IMR-90 (cell line): ENCODE results near the gene ARNT2. TPM values are rescaled to one million over a fixed set of nuclear protein-coding genes. Genes with fewer than 3 reads are reported as not detected.

Experiments
- ATAC-seq: fragments of 200-7000 bp; cut with Tn5 transposase; 2 replicates; pipeline ENCODE4 v1.9.1; 2020; ENCODE audit warnings: low read depth, mild to moderate bottlenecking, moderate library complexity
- BruUV-seq: library from RNA; stranded (reverse); fragments of 400-500 nt; replicated peaks from 2 replicates; lab custom pipeline; 2021; lab: Mats Ljungman, UMichigan
- CTCF ChIA-PET: fragments of 300-600 bp; formaldehyde crosslinking; extraction: SDS; loops from one replicate; lab custom pipeline; 2021; ENCODE audit warnings: antibody characterized with exemption; lab: Yijun Ruan, JAX
- POLR2A ChIA-PET: fragments of 300-600 bp; sonication (Branson Sonifier 250); formaldehyde crosslinking; loops from one replicate; lab custom pipeline; 2022; ENCODE audit warnings: antibody characterized with exemption; ENCODE audit not compliant: unreplicated experiment; lab: Charles Lee
- DNase-seq: peaks from one replicate; pipeline ENCODE4 v3.0.0; 2013
- H2AFZ ChIP-seq: replicated peaks from 2 replicates; pipeline ENCODE3; 2013; ENCODE audit warnings: low read length, mild to moderate bottlenecking; ENCODE audit not compliant: poor library complexity
- H2AK5ac ChIP-seq: 2 replicates; pipeline ENCODE4 v1.6.1; 2013; ENCODE audit warnings: low read depth, low read length, inconsistent platforms
- H2AK9ac ChIP-seq: replicated peaks from 2 replicates; pipeline ENCODE3; 2013; ENCODE audit warnings: mild to moderate bottlenecking, low read depth, low read length, moderate library complexity; ENCODE audit not compliant: poor library complexity
- H2BK120ac ChIP-seq: 2 replicates; pipeline ENCODE4 v1.6.1; 2013; ENCODE audit warnings: low read depth, low read length, inconsistent platforms
- H2BK15ac ChIP-seq: 3 replicates; pipeline ENCODE4 v1.6.1; 2013; ENCODE audit warnings: low read depth, low read length, inconsistent platforms
- H2BK20ac ChIP-seq: 2 replicates; pipeline ENCODE4 v1.6.1; 2013; ENCODE audit warnings: low read depth, mild to moderate bottlenecking, inconsistent platforms, low read length, moderate library complexity
- H2BK5ac ChIP-seq: 2 replicates; pipeline ENCODE4 v1.6.1; 2013; ENCODE audit warnings: mild to moderate bottlenecking, low read depth, low read length, inconsistent platforms; ENCODE audit not compliant: poor library complexity, severe bottlenecking
- H3K14ac ChIP-seq: replicated peaks from 2 replicates; pipeline ENCODE4 v1.6.1; 2013; ENCODE audit warnings: low read depth, low read length, inconsistent platforms
- H3K18ac ChIP-seq: 2 replicates; pipeline ENCODE4 v1.6.1; 2013; ENCODE audit warnings: low read depth, low read length, control low read depth
- H3K23ac ChIP-seq: 2 replicates; pipeline ENCODE4 v1.6.1; 2013; ENCODE audit warnings: low read depth, low read length, inconsistent platforms
- H3K27ac ChIP-seq: 2 replicates; pipeline ENCODE4 v1.5.1; 2013; ENCODE audit warnings: mild to moderate bottlenecking, control low read depth, low read length; ENCODE audit not compliant: insufficient read depth
- H3K27me3 ChIP-seq: 2 replicates; pipeline ENCODE4 v1.6.1; 2013; ENCODE audit warnings: low read length; ENCODE audit not compliant: control insufficient read depth, insufficient read depth
- H3K36me3 ChIP-seq: 2 replicates; pipeline ENCODE4 v1.6.1; 2013; ENCODE audit warnings: low read length, mixed read lengths; ENCODE audit not compliant: control insufficient read depth, insufficient read depth
- H3K4ac ChIP-seq: 2 replicates; pipeline ENCODE4 v1.6.1; 2013; ENCODE audit warnings: low read depth, low read length, inconsistent platforms
- H3K4me1 ChIP-seq: 2 replicates; pipeline ENCODE4 v1.6.1; 2013; ENCODE audit warnings: low read length, mixed read lengths; ENCODE audit not compliant: control insufficient read depth, insufficient read depth
- H3K4me2 ChIP-seq: 2 replicates; pipeline ENCODE4 v1.6.1; 2013; ENCODE audit warnings: low read depth, mild to moderate bottlenecking, control low read depth, low read length, moderate library complexity
- H3K4me3 ChIP-seq: 2 replicates; pipeline ENCODE4 v1.5.1; 2013; ENCODE audit warnings: low read depth, mild to moderate bottlenecking, control low read depth, low read length, moderate library complexity; ENCODE audit not compliant: insufficient read depth
- H3K56ac ChIP-seq: 2 replicates; pipeline ENCODE4 v1.6.1; 2013; ENCODE audit warnings: low read length, inconsistent platforms; ENCODE audit not compliant: insufficient read depth; ENCODE audit errors: extremely low read depth
- H3K79me1 ChIP-seq, 2 experiments: 2 replicates each; pipeline ENCODE4 v1.6.1; 2013; ENCODE audit warnings: low read length in 2 of 2, inconsistent platforms in 1 of 2, low read depth in 1 of 2
- H3K9ac ChIP-seq: 2 replicates; pipeline ENCODE4 v1.6.1; 2013; ENCODE audit warnings: low read depth, low read length, control low read depth
- H3K9me1 ChIP-seq: 2 replicates; pipeline ENCODE4 v1.6.1; 2013; ENCODE audit warnings: low read length, inconsistent platforms; ENCODE audit not compliant: insufficient read depth
- H3K9me3 ChIP-seq: 2 replicates; pipeline ENCODE4 v1.6.1; 2013; ENCODE audit warnings: low read length; ENCODE audit not compliant: control insufficient read depth, insufficient read depth
- H4K20me1 ChIP-seq: 2 replicates; pipeline ENCODE4 v1.6.1; 2013; ENCODE audit warnings: low read length, inconsistent platforms; ENCODE audit not compliant: insufficient read depth
- H4K5ac ChIP-seq: 2 replicates; pipeline ENCODE4 v1.6.1; 2013; ENCODE audit warnings: mild to moderate bottlenecking, low read depth, low read length, control low read depth
- H4K8ac ChIP-seq, 2 experiments: 2 replicates each; pipeline ENCODE4 v1.6.1; 2013; ENCODE audit warnings: low read depth in 2 of 2, low read length in 2 of 2, control low read depth in 1 of 2, inconsistent platforms in 1 of 2
- H4K91ac ChIP-seq: 2 replicates; pipeline ENCODE4 v1.6.1; 2013; ENCODE audit warnings: low read depth, low read length, inconsistent platforms; ENCODE audit not compliant: insufficient read depth
- BHLHE40 ChIP-seq: fragments of 150-350 bp; IDR thresholded peaks from 2 replicates; pipeline ENCODE4 v1.6.1; 2016; ENCODE audit warnings: mild to moderate bottlenecking, low read depth, low read length
- CEBPB ChIP-seq: IDR thresholded peaks from 2 replicates; pipeline ENCODE4 v1.6.1; 2012; ENCODE audit warnings: low read depth, low read length, improper control_type of control experiment
- MAFK ChIP-seq: IDR thresholded peaks from 2 replicates; pipeline ENCODE4 v1.6.1; 2012; ENCODE audit warnings: low read depth, low read length, improper control_type of control experiment
- MAZ ChIP-seq: IDR thresholded peaks from 2 replicates; pipeline ENCODE4 v1.6.1; 2012; ENCODE audit warnings: low read depth, mild to moderate bottlenecking, low read length, improper control_type of control experiment, moderate library complexity, borderline replicate concordance
- MXI1 ChIP-seq: IDR thresholded peaks from 2 replicates; pipeline ENCODE4 v1.6.1; 2012; ENCODE audit warnings: low read depth, mild to moderate bottlenecking, low read length, moderate library complexity, borderline replicate concordance
- NFE2L2 ChIP-seq: fragments of 150-350 bp; IDR thresholded peaks from 2 replicates; pipeline ENCODE4 v1.6.1; 2016; ENCODE audit warnings: low read depth, mild to moderate bottlenecking, low read length
- POLR2A ChIP-seq: IDR thresholded peaks from 2 replicates; pipeline ENCODE4 v1.6.1; 2012; ENCODE audit warnings: mild to moderate bottlenecking, low read depth, low read length
- RAD21 ChIP-seq: IDR thresholded peaks from 2 replicates; pipeline ENCODE4 v1.6.1; 2012; ENCODE audit warnings: low read length, improper control_type of control experiment
- RCOR1 ChIP-seq: IDR thresholded peaks from 2 replicates; pipeline ENCODE4 v1.6.1; 2012; ENCODE audit warnings: mild to moderate bottlenecking, low read length, improper control_type of control experiment; ENCODE audit not compliant: insufficient replicate concordance
- RFX5 ChIP-seq: IDR thresholded peaks from 2 replicates; pipeline ENCODE4 v1.8.0; 2012; ENCODE audit warnings: low read depth, mild to moderate bottlenecking, low read length, moderate library complexity
- SMC3 ChIP-seq: fragments of 150-350 bp; IDR thresholded peaks from 2 replicates; pipeline ENCODE4 v1.6.1; 2016; ENCODE audit warnings: low read depth, mild to moderate bottlenecking, antibody characterized with exemption, low read length, moderate library complexity
- WGBS, 2 experiments: methylation state at CpG; one replicate each; pipeline versions ENCODE4 v1.1.5 to v1.1.7; 2013; ENCODE audit warnings: missing lambda C conversion rate in 2 of 2; ENCODE audit not compliant: insufficient read length in 1 of 2; ENCODE audit errors: extremely low coverage in 2 of 2; 5-methylcytosine and 5-hydroxymethylcytosine counted together
- dilution Hi-C: fragments of 300-500 bp; cut with HindIII; formaldehyde crosslinking; loops from one replicate; pipeline ENCODE4 v1.14.3; 2018; ENCODE audit warnings: low sequenced_read_pairs; ENCODE audit not compliant: unreplicated experiment
- in situ Hi-C: fragments of 300-500 bp; cut with MboI; formaldehyde crosslinking; loops from 3 replicates; pipeline ENCODE4 v1.14.3; 2019; ENCODE audit warnings: low sequenced_read_pairs, inconsistent platforms, mixed read lengths
- intact Hi-C: fragments of 100-400 bp; cut with micrococcal nuclease; formaldehyde crosslinking; loops from 2 replicates; pipeline ENCODE4 v1.10.0; 2022
- polyA plus RNA-seq, 3 experiments: library from polyadenylated mRNA; depleted of rRNA; stranded (reverse); fragments of >200 nt; gene quantifications; 2 replicates each; pipeline ENCODE4 v1.2.3, GENCODE V29; 2012; ENCODE audit warnings: low replicate concordance in 1 of 3
- total RNA-seq: library from RNA; depleted of rRNA; stranded (reverse); fragments of >200 nt; gene quantifications from 2 replicates; pipeline ENCODE4 v1.2.3, GENCODE V29; 2012
- TF ChIP-seq, protein P1 (sequence below): conservative IDR thresholded peaks from 2 replicates; pipeline ENCODE4 v1.5.1; 2012; ENCODE audit warnings: mild to moderate bottlenecking, low read depth, low read length, improper control_type of control experiment
- TF ChIP-seq, protein P2 (sequence below): fragments of 150-350 bp; IDR thresholded peaks from 2 replicates; pipeline ENCODE4 v1.6.1; 2016; ENCODE audit warnings: low read depth, mild to moderate bottlenecking, low read length, moderate library complexity, borderline replicate concordance
- TF ChIP-seq, protein P3 (sequence below): fragments of 150-350 bp; IDR thresholded peaks from 2 replicates; pipeline ENCODE4 v1.6.1; 2017; ENCODE audit warnings: mild to moderate bottlenecking, antibody characterized with exemption, low read length, low read depth

Gene ARNT2
- total and polyA plus RNA-seq, 2 of the 4 experiments (the other 2 are of a cell fraction): 18.2 to 19.0 TPM

DNA sequence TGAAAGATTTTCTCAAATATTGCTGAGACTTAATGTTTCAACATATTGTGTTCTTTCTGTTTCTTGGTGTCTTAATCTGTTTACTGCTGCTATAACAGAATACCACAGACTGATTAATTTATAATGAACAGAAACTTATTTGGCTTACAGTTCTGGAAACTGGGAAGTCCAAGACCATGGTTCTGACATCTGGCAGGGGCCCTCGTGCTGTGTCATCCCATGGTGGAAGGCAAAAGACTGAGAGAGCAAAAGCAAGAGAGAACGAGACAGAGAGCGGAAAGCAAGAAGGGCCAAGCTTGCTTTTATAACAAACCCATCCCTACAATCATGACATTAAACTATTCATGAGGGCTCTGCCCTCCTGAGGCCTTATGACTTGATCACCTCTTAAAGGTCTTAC lies 88.7 kb downstream of the ARNT2 start:
- peak overlapping the region; percentile 47 for H2AK9ac ChIP-seq
- in situ Hi-C loops (no loop called here), intact Hi-C loops (no loop called here), dilution Hi-C loops (no loop called here)
- no peaks in the 10 kb centered on the region for H3K27me3 ChIP-seq
- peak overlapping the region; percentile 100 for H3K4ac ChIP-seq
- no peak overlapping the region for H3K9ac ChIP-seq
- H3K4me2 ChIP-seq: no peak overlapping the region
- no TSS peak for BruUV-seq
- peak overlapping the region; percentile 97 to 99 for H4K8ac ChIP-seq
- H2BK20ac ChIP-seq: peak overlapping the region; percentile 100
- H3K9me3 ChIP-seq: no peaks in the 10 kb centered on the region
- H2BK15ac ChIP-seq: peak overlapping the region; percentile 97
- peaks cover 29 to 71% of the 10 kb centered on the region in 2 experiments; a peak in 3 of 4 replicates for H3K79me1 ChIP-seq
- H4K91ac ChIP-seq: peak overlapping the region; percentile 100
- TF ChIP-seq RFX5 (no peak), POLR2A (no peak), MXI1 (no peak), SMC3 (no peak), RCOR1 (no peak), RAD21 (no peak), CEBPB (no peak), NFE2L2 (no peak), BHLHE40 (no peak), MAZ (no peak), MAFK (no peak)
- TF ChIP-seq, protein P1, sequence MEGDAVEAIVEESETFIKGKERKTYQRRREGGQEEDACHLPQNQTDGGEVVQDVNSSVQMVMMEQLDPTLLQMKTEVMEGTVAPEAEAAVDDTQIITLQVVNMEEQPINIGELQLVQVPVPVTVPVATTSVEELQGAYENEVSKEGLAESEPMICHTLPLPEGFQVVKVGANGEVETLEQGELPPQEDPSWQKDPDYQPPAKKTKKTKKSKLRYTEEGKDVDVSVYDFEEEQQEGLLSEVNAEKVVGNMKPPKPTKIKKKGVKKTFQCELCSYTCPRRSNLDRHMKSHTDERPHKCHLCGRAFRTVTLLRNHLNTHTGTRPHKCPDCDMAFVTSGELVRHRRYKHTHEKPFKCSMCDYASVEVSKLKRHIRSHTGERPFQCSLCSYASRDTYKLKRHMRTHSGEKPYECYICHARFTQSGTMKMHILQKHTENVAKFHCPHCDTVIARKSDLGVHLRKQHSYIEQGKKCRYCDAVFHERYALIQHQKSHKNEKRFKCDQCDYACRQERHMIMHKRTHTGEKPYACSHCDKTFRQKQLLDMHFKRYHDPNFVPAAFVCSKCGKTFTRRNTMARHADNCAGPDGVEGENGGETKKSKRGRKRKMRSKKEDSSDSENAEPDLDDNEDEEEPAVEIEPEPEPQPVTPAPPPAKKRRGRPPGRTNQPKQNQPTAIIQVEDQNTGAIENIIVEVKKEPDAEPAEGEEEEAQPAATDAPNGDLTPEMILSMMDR: no peak
- TF ChIP-seq, protein P2, sequence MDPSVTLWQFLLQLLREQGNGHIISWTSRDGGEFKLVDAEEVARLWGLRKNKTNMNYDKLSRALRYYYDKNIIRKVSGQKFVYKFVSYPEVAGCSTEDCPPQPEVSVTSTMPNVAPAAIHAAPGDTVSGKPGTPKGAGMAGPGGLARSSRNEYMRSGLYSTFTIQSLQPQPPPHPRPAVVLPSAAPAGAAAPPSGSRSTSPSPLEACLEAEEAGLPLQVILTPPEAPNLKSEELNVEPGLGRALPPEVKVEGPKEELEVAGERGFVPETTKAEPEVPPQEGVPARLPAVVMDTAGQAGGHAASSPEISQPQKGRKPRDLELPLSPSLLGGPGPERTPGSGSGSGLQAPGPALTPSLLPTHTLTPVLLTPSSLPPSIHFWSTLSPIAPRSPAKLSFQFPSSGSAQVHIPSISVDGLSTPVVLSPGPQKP: no peak
- TF ChIP-seq, protein P3, sequence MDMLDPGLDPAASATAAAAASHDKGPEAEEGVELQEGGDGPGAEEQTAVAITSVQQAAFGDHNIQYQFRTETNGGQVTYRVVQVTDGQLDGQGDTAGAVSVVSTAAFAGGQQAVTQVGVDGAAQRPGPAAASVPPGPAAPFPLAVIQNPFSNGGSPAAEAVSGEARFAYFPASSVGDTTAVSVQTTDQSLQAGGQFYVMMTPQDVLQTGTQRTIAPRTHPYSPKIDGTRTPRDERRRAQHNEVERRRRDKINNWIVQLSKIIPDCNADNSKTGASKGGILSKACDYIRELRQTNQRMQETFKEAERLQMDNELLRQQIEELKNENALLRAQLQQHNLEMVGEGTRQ: no peak
- H3K4me1 ChIP-seq: peaks cover 50% of the 10 kb centered on the region
- H4K5ac ChIP-seq: peak overlapping the region; percentile 93
- peaks cover 53% of the 10 kb centered on the region for H3K9me1 ChIP-seq
- 100% methylated on average over 2 of the region's 3 CpGs; no CpG with 5 or more reads in 1 of the 2 experiments for WGBS, 2 experiments
- peak overlapping the region; percentile 100 for H3K23ac ChIP-seq
- DNase-seq (no peak), ATAC-seq (no peak)
- ChIA-PET POLR2A (no interaction called here), CTCF (no interaction called here)
- no peaks in the 10 kb centered on the region for H4K20me1 ChIP-seq
- H2AK5ac ChIP-seq: peak overlapping the region; percentile 97
- peak overlapping the region; percentile 100 for H2BK120ac ChIP-seq
- H3K4me3 ChIP-seq: no peak overlapping the region
- H2AFZ ChIP-seq: no peak overlapping the region
- H3K18ac ChIP-seq: peak overlapping the region; percentile 97
- H3K14ac ChIP-seq: peak overlapping the region; percentile 99
- peak overlapping the region; percentile 96; the same call in 1 of the 2 replicates for H3K56ac ChIP-seq
- H3K27ac ChIP-seq: peak overlapping the region; percentile 95
- peak overlapping the region; percentile 99 for H2BK5ac ChIP-seq
- no peaks in the 10 kb centered on the region for H3K36me3 ChIP-seq
